Activated T-helper 1 cell treated with anti-CD3 and anti-CD28 coated beads, Interleukin-12 subunit alpha, Interleukin-12 subunit beta, Interleukin-2, Interleukin-4 antibody, amounts not matched to agents 30 ng/mL and 10 ng/mL and 1 ng/mL, durations not matched to agents 14 hours and 24 hours and 36 hours (primary cell): ENCODE data around the gene COL6A2. TPM values are rescaled to one million over a fixed set of nuclear protein-coding genes. Genes with fewer than 3 reads are reported as not detected.

Source experiments
- DNase-seq: peaks from one replicate; pipeline ENCODE4 v3.0.0; 2021; ENCODE audit warnings: low spot score
- H3K27ac Mint-ChIP-seq: one replicate; pipeline ENCODE4 v1.8.0; 2021; ENCODE audit warnings: mild to moderate bottlenecking, mixed read lengths
- H3K27me3 Mint-ChIP-seq: one replicate; pipeline ENCODE4 v1.8.0; 2022; ENCODE audit warnings: mild to moderate bottlenecking, moderate library complexity, mixed read lengths; ENCODE audit not compliant: insufficient read depth
- H3K36me3 Mint-ChIP-seq: one replicate; pipeline ENCODE4 v1.8.0; 2021; ENCODE audit warnings: low read depth, mixed read lengths
- H3K4me1 Mint-ChIP-seq: one replicate; pipeline ENCODE4 v1.8.0; 2021; ENCODE audit warnings: low read depth, mixed read lengths
- H3K4me3 Mint-ChIP-seq: one replicate; pipeline ENCODE4 v1.8.0; 2021; ENCODE audit warnings: mild to moderate bottlenecking, moderate library complexity, mixed read lengths
- H3K9me3 Mint-ChIP-seq: one replicate; pipeline ENCODE4 v1.8.0; 2021; ENCODE audit warnings: mixed read lengths
- intact Hi-C: fragments of 100-400 bp; cut with micrococcal nuclease; formaldehyde crosslinking; loops from one replicate; pipeline ENCODE4 v1.15.1; 2024
- total RNA-seq: library from RNA; stranded (reverse); gene quantifications from 2 replicates; pipeline ENCODE4 v1.2.3, GENCODE V29; 2022

COL6A2 gene
- total RNA-seq, 1 donor from 2014 or later: 1.4 TPM

GRCh38 chr21:46110499-46111192, 12.7 kb downstream of the COL6A2 start:
- intact Hi-C loops: no loop called here
- DNase-seq: no peak

DNA sequence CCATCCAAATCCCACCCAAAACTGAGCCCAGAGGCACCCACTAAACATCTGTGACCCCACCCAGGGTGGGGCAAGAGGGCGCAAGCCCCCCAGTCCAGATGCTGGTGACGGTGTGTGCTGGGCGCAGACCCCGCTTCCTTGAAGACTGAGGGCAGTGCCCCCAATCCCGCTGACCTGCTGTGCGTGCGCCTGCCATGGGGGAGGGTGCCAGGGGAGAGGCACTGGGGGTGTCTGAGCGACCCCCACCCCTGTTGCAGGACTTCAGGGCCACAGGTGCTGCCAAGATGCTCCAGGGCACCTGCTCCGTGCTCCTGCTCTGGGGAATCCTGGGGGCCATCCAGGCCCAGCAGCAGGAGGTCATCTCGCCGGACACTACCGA, 13.3 kb downstream of the COL6A2 start:
- H3K9me3 Mint-ChIP-seq: peaks cover 17% of the 10 kb centered on the region
- H3K36me3 Mint-ChIP-seq: no peaks in the 10 kb centered on the region
- no peak overlapping the region for H3K4me3 Mint-ChIP-seq
- H3K27me3 Mint-ChIP-seq: no peaks in the 10 kb centered on the region
- no peaks in the 10 kb centered on the region for H3K4me1 Mint-ChIP-seq
- intact Hi-C loops: no loop called here
- H3K27ac Mint-ChIP-seq: no peak overlapping the region
- DNase-seq: no peak

More at GRCh38 chr21:46110499-46111192, 12.7 kb downstream of the COL6A2 start:
- Mint-ChIP-seq H3K36me3 (no peaks in the 10 kb centered on the region), H3K4me3 (no peak overlapping the region), H3K4me1 (no peaks in the 10 kb centered on the region), H3K27me3 (no peaks in the 10 kb centered on the region), H3K27ac (no peak overlapping the region), H3K9me3 (peaks cover 20% of the 10 kb centered on the region)

DNA sequence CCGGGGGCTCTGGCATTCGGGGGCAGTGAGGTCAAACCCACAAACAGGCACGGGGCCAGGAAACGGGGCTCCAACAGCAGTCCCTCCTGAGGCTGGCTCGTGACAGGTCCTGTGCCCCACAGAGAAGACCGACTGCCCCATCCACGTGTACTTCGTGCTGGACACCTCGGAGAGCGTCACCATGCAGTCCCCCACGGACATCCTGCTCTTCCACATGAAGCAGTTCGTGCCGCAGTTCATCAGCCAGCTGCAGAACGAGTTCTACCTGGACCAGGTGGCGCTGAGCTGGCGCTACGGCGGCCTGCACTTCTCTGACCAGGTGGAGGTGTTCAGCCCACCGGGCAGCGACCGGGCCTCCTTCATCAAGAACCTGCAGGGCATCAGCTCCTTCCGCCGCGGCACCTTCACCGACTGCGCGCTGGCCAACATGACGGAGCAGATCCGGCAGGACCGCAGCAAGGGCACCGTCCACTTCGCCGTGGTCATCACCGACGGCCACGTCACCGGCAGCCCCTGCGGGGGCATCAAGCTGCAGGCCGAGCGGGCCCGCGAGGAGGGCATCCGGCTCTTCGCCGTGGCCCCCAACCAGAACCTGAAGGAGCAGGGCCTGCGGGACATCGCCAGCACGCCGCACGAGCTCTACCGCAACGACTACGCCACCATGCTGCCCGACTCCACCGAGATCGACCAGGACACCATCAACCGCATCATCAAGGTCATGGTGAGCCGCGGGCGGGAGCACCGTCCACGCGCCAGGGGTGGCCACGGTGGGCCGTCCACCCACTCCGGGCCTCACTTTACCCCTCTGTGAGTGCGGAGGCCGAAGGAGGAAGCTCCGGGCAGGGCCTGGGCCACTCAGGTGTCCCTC, 14.2 kb downstream of the COL6A2 start:
- Mint-ChIP-seq H3K27me3 (no peaks in the 10 kb centered on the region), H3K4me3 (no peak overlapping the region), H3K36me3 (no peaks in the 10 kb centered on the region), H3K9me3 (peaks cover 16% of the 10 kb centered on the region), H3K4me1 (no peaks in the 10 kb centered on the region), H3K27ac (no peak overlapping the region)
- no peak for DNase-seq
- intact Hi-C loops: no loop called here

DNA sequence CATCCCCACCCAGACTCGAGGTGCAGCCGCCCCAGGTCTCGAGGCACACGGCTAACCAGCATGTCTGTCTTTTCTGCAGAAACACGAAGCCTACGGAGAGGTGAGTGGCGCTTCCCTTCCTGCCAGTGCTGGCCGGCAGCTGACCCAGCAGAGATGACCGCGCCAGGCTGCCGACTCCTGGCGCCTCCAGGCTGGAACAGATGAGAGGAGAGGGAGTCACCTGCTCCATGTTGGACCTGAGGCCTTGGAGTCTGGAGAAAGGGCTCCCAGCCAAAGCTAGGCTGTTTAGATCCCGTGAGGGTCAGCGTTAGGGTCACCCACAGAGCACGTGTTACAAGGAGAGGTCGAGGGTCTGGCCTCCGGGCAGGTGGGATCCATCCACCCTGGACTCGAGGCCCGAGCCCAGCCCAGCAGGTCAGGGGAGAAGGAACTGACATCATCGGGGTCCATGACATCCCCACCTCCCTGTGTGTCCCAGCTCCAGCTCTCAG, 14.9 kb downstream of the COL6A2 start:
- DNase-seq: no peak
- Mint-ChIP-seq H3K27me3 (no peaks in the 10 kb centered on the region), H3K4me3 (no peak overlapping the region), H3K4me1 (no peaks in the 10 kb centered on the region), H3K36me3 (no peaks in the 10 kb centered on the region), H3K27ac (no peak overlapping the region), H3K9me3 (peaks cover 10% of the 10 kb centered on the region)
- intact Hi-C loops: no loop called here

GRCh38 chr21:46113497-46114176, 15.7 kb downstream of the COL6A2 start:
- peaks cover under 1% of the 10 kb centered on the region for H3K9me3 Mint-ChIP-seq

DNA sequence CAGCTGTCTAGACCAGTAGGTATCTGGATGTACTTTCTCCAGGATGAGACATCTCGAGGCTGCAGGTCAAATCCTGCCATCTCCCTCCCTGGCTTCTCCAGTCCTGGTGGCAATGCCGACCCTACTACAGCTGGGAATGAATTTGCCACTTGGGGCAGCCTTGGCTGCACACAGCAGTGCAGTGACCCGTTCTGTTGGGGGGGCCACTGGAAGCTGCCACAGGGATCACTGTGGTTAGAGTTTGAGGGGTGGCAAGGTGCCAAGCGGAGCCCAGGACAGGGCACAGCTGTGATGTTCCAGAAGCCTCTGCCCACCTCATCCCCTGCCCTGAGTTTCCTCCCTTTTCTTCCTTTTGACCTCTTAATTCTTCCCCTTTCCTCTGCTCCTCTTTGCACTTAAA, 17.1 kb downstream of the COL6A2 start:
- Mint-ChIP-seq H3K27ac (no peak overlapping the region), H3K36me3 (no peaks in the 10 kb centered on the region), H3K9me3 (no peaks in the 10 kb centered on the region), H3K27me3 (no peaks in the 10 kb centered on the region), H3K4me1 (no peaks in the 10 kb centered on the region), H3K4me3 (no peak overlapping the region)
- DNase-seq: no peak
- intact Hi-C loops: no loop called here

More at GRCh38 chr21:46113497-46114176, 15.7 kb downstream of the COL6A2 start:
- intact Hi-C loops: no loop called here
- Mint-ChIP-seq H3K36me3 (no peaks in the 10 kb centered on the region), H3K4me1 (no peaks in the 10 kb centered on the region), H3K27me3 (no peaks in the 10 kb centered on the region), H3K4me3 (no peak overlapping the region), H3K27ac (no peak overlapping the region)
- DNase-seq: no peak

DNA sequence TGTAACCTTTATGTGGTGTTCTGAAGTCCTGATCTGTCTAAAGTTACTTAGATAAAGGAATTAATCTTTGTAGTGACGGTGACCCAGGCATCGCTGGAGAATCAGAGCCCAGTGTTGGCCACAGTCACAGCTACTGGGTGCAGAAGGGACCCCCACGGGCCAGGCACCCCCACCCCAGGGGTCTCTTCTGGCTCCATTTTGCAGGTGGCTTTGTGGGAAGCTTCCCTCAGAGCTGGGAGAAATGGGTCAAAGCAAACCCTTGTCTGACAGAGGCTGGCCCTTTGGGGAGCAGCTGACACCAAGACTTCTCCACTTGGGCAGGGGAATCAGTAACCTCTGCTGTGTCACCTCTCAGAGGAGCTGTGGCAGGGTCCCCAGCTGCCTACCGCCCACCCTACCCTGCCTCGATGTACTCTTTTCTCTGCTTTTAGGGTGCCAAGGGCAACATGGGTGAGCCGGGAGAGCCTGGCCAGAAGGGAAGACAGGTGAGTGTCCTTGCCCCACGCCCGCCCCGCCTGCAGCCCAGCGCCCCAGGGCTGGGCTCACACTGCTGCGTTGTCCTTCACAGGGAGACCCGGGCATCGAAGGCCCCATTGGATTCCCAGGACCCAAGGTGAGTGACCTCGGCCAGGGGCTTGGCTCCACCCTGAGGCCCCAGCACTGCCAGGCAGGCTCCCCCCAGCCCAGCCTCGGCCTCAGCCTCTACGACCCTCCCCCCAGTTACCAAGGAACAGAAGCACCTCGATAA, 17.7 kb downstream of the COL6A2 start:
- no peak for DNase-seq
- Mint-ChIP-seq H3K4me3 (no peak overlapping the region), H3K4me1 (no peaks in the 10 kb centered on the region), H3K27ac (no peak overlapping the region), H3K36me3 (no peaks in the 10 kb centered on the region), H3K9me3 (no peaks in the 10 kb centered on the region), H3K27me3 (no peaks in the 10 kb centered on the region)
- intact Hi-C loops: no loop called here

GRCh38 chr21:46116189-46116775, 18.4 kb downstream of the COL6A2 start:
- H3K27ac Mint-ChIP-seq: no peak overlapping the region
- no peaks in the 10 kb centered on the region for H3K27me3 Mint-ChIP-seq
- H3K36me3 Mint-ChIP-seq: no peaks in the 10 kb centered on the region
- no peaks in the 10 kb centered on the region for H3K9me3 Mint-ChIP-seq
- no peak for DNase-seq
- H3K4me3 Mint-ChIP-seq: no peak overlapping the region
- no peaks in the 10 kb centered on the region for H3K4me1 Mint-ChIP-seq
- intact Hi-C loops: no loop called here

DNA sequence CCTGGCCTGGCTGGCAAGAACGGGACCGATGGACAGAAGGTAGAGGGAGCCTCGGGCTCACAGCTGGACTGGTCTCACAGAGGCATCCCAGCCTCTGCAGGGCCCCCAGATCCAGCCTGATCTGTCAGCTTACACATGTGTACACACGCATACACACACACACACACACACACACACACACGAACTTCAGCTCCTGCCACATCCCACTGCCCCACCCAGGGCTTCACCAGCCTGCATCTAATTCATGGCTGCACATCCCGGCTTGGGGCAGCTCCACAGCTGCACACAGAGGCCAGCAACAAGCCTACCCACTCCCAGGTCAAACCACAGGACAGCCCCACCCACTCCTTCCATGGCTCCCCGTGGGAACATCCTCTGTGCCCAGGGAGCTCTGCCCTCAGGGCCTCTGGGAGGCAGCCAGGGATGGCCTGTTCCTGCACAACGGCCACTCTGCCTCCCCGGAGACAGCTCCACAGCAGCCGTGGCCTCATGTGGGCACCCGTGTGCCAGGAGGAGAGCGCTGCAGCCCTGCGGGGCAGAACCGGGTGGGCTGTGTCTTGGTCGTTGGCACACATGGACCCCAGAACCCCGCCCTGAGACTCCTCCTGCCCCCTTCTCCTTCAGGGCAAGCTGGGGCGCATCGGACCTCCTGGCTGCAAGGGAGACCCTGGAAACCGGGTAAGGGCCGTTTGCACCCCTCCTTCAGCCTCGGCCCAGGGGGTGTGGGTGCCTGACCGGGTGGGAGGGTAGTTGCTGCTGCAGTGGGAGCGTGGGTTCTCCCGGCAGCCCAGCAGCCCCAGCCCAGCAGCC, 19.1 kb downstream of the COL6A2 start:
- no peak overlapping the region for H3K4me3 Mint-ChIP-seq
- H3K9me3 Mint-ChIP-seq: no peaks in the 10 kb centered on the region
- DNase-seq: no peak
- intact Hi-C loops: no loop called here
- H3K4me1 Mint-ChIP-seq: no peaks in the 10 kb centered on the region
- no peak overlapping the region for H3K27ac Mint-ChIP-seq
- H3K36me3 Mint-ChIP-seq: no peaks in the 10 kb centered on the region
- H3K27me3 Mint-ChIP-seq: no peaks in the 10 kb centered on the region

DNA sequence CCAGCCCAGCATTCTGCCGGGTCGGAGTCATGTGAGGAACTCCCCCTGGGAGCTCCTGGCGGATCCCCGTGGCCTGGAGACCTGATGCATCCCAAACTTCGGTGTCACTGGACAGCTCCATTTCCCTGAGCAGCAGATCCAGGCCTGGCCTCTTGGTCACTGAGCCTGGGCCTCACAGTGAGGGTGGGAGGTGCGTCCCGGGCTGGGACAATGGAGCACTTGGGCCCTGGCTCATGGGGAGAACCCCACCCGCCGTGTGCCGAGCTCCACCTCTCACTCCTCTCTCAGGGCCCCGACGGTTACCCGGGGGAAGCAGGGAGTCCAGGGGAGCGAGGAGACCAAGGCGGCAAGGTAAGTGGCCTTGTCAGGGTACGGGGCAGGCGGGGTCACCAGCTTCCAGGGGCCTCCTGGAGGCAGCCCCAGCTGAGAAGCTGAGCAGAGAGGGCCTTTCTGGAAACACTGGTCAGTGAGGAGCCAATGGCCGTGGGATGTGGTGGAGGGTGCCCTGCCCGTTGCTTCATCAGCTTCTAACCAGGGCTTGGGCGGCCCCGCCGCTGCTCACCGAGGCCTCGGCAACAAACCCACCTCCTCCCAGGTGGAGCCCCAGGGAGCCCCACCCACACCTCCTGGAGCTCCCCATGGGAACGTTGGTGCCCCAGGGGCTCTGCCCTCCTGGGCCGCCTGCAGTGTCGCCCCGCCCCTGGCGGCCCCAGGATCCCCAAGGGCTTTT, 19.8 kb downstream of the COL6A2 start:
- intact Hi-C loops: no loop called here

More for the DNA sequence above, 19.8 kb downstream of the COL6A2 start:
- Mint-ChIP-seq H3K27me3 (no peaks in the 10 kb centered on the region), H3K4me3 (no peak overlapping the region), H3K36me3 (no peaks in the 10 kb centered on the region), H3K27ac (no peak overlapping the region), H3K9me3 (no peaks in the 10 kb centered on the region), H3K4me1 (no peaks in the 10 kb centered on the region)
- DNase-seq: no peak
